H9 (cell line): Measurements from ENCODE around the gene CUEDC1. TPM values are rescaled to one million over a fixed set of nuclear protein-coding genes. Genes with fewer than 3 reads are reported as not detected.

Experiments used
- DNase-seq: peaks from one replicate; pipeline ENCODE4 v3.0.0-alpha.2; 2017
- H2AFZ ChIP-seq: one replicate; pipeline ENCODE4 v1.6.1; 2013; ENCODE audit warnings: mild to moderate bottlenecking, low read length, control low read depth, moderate library complexity
- H2AK5ac ChIP-seq: 2 replicates; pipeline ENCODE4 v1.6.1; 2013; ENCODE audit warnings: low read length, control low read depth, mixed read lengths; ENCODE audit not compliant: insufficient read length
- H2BK120ac ChIP-seq: one replicate; pipeline ENCODE4 v1.6.1; 2013; ENCODE audit warnings: low read depth, mild to moderate bottlenecking, low read length, control low read depth, inconsistent platforms; ENCODE audit not compliant: poor library complexity, severe bottlenecking
- H2BK12ac ChIP-seq: 2 replicates; pipeline ENCODE4 v1.6.1; 2013; ENCODE audit warnings: low read length, control low read depth, mixed read lengths, low read depth; ENCODE audit not compliant: insufficient read length
- H2BK15ac ChIP-seq: 2 replicates; pipeline ENCODE4 v1.6.1; 2013; ENCODE audit warnings: low read depth, low read length, control low read depth
- H2BK20ac ChIP-seq: one replicate; pipeline ENCODE4 v1.6.1; 2013; ENCODE audit warnings: low read depth, mild to moderate bottlenecking, low read length, control low read depth, inconsistent platforms; ENCODE audit not compliant: poor library complexity, severe bottlenecking
- H2BK5ac ChIP-seq: 2 replicates; pipeline ENCODE4 v1.6.1; 2013; ENCODE audit warnings: low read length, control low read depth, mixed read lengths; ENCODE audit not compliant: insufficient read length
- H3K14ac ChIP-seq: 2 replicates; pipeline ENCODE4 v1.6.1; 2013; ENCODE audit warnings: low read length, control low read depth; ENCODE audit not compliant: insufficient read depth
- H3K18ac ChIP-seq: 2 replicates; pipeline ENCODE4 v1.6.1; 2013; ENCODE audit warnings: low read depth, mild to moderate bottlenecking, mixed read lengths, low read length, control low read depth; ENCODE audit not compliant: insufficient read length
- H3K23ac ChIP-seq: 2 replicates; pipeline ENCODE4 v1.6.1; 2013; ENCODE audit warnings: low read length, control low read depth, mixed read lengths, low read depth; ENCODE audit not compliant: insufficient read length
- H3K23me2 ChIP-seq: 2 replicates; pipeline ENCODE4 v1.6.1; 2013; ENCODE audit warnings: low read depth, mild to moderate bottlenecking, mixed read lengths, low read length, control low read depth; ENCODE audit not compliant: insufficient read length, poor library complexity, severe bottlenecking
- H3K27ac ChIP-seq: 2 replicates; pipeline ENCODE4 v1.5.1; 2013; ENCODE audit warnings: low read length, control low read depth, mixed read lengths, low read depth; ENCODE audit not compliant: insufficient read length
- H3K27me3 ChIP-seq: 2 replicates; pipeline ENCODE4 v1.6.1; 2013; ENCODE audit warnings: low read length, control low read depth, inconsistent platforms; ENCODE audit not compliant: insufficient read depth
- H3K4ac ChIP-seq: 2 replicates; pipeline ENCODE4 v1.6.1; 2013; ENCODE audit warnings: low read depth, mild to moderate bottlenecking, control low read depth, inconsistent platforms, low read length, moderate library complexity
- H3K4me1 ChIP-seq: 2 replicates; pipeline ENCODE4 v1.6.1; 2013; ENCODE audit warnings: low read length, control low read depth, inconsistent platforms; ENCODE audit not compliant: insufficient read depth
- H3K4me2 ChIP-seq: 2 replicates; pipeline ENCODE4 v1.6.1; 2013; ENCODE audit warnings: low read length, control low read depth, mixed read lengths; ENCODE audit not compliant: insufficient read length, insufficient read depth
- H3K56ac ChIP-seq: 2 replicates; pipeline ENCODE4 v1.6.1; 2013; ENCODE audit warnings: low read depth, mild to moderate bottlenecking, mixed read lengths, low read length, control low read depth; ENCODE audit not compliant: insufficient read length
- H3K79me1 ChIP-seq: 2 replicates; pipeline ENCODE4 v1.6.1; 2013; ENCODE audit warnings: low read depth, mild to moderate bottlenecking, moderate library complexity, low read length, control low read depth, inconsistent platforms; ENCODE audit not compliant: insufficient read depth, poor library complexity, severe bottlenecking
- H3K79me2 ChIP-seq: 2 replicates; pipeline ENCODE4 v1.6.1; 2013; ENCODE audit warnings: low read length, control low read depth, inconsistent platforms; ENCODE audit not compliant: insufficient read depth
- H3K9ac ChIP-seq: 2 replicates; pipeline ENCODE4 v1.6.1; 2013; ENCODE audit warnings: low read length, control low read depth, mixed read lengths; ENCODE audit not compliant: insufficient read length; ENCODE audit errors: extremely low read depth
- H3K9me3 ChIP-seq: one replicate; pipeline ENCODE4 v1.6.1; 2013; ENCODE audit warnings: low read depth, low read length, inconsistent platforms; ENCODE audit not compliant: control insufficient read depth
- H3T11ph ChIP-seq: one replicate; pipeline ENCODE4 v1.6.1; 2013; ENCODE audit warnings: mild to moderate bottlenecking, low read length, control low read depth, inconsistent platforms
- H4K20me1 ChIP-seq: one replicate; pipeline ENCODE4 v1.6.1; 2013; ENCODE audit not compliant: control insufficient read depth, insufficient read length, insufficient read depth
- H4K5ac ChIP-seq: 2 replicates; pipeline ENCODE4 v1.6.1; 2013; ENCODE audit warnings: low read depth, mild to moderate bottlenecking, mixed read lengths, low read length, control low read depth; ENCODE audit not compliant: insufficient read length
- H4K8ac ChIP-seq: replicated peaks from 2 replicates; pipeline ENCODE4 v1.6.1; 2013; ENCODE audit warnings: low read length, control low read depth, mixed read lengths, low read depth; ENCODE audit not compliant: insufficient read length
- H4K91ac ChIP-seq: 2 replicates; pipeline ENCODE4 v1.6.1; 2013; ENCODE audit warnings: low read depth, mild to moderate bottlenecking, moderate library complexity, mixed read lengths, low read length, control low read depth; ENCODE audit not compliant: insufficient read length
- H3K27ac Mint-ChIP-seq, 3 experiments: 2 replicates in 2 of 3; 3 replicates in 1 of 3; pipeline ENCODE4 v1.8.0; 2020 to 2021; ENCODE audit warnings: mixed read lengths in 3 of 3, mild to moderate bottlenecking in 1 of 3, moderate library complexity in 1 of 3
- H3K27me3 Mint-ChIP-seq: 2 replicates; pipeline ENCODE4 v1.8.0; 2021; ENCODE audit warnings: low read depth, mild to moderate bottlenecking, moderate library complexity, mixed read lengths
- H3K36me3 Mint-ChIP-seq, 3 experiments: 2 replicates in 2 of 3; 3 replicates in 1 of 3; pipeline ENCODE4 v1.8.0; 2020 to 2021; ENCODE audit warnings: low read depth in 3 of 3, mixed read lengths in 3 of 3; ENCODE audit not compliant: insufficient read depth in 1 of 3
- H3K4me1 Mint-ChIP-seq, 2 experiments: 2 replicates each; pipeline ENCODE4 v1.8.0; 2020; ENCODE audit warnings: mixed read lengths in 2 of 2
- H3K4me3 Mint-ChIP-seq, 2 experiments: 2 replicates in 1 of 2; 3 replicates in 1 of 2; pipeline ENCODE4 v1.8.0; 2020 to 2021; ENCODE audit warnings: mild to moderate bottlenecking in 2 of 2, mixed read lengths in 2 of 2, moderate library complexity in 1 of 2
- H3K9me3 Mint-ChIP-seq, 2 experiments: 2 replicates in 1 of 2; 3 replicates in 1 of 2; pipeline ENCODE4 v1.8.0; 2020; ENCODE audit warnings: mild to moderate bottlenecking in 2 of 2, mixed read lengths in 2 of 2, moderate library complexity in 1 of 2
- WGBS: extraction: QIAGEN DNeasy Blood & Tissue Kit; methylation state at CpG from one replicate; pipeline ENCODE4 v1.1.7; 2013; ENCODE audit warnings: missing lambda C conversion rate, low lambda C conversion rate, mixed read lengths; ENCODE audit not compliant: insufficient read length; ENCODE audit errors: extremely low coverage; 5-methylcytosine and 5-hydroxymethylcytosine counted together
- total RNA-seq: library from RNA; stranded (reverse); gene quantifications from 2 replicates; pipeline ENCODE4 v1.2.1, GENCODE V29; 2021
- TF ChIP-seq, protein P1 (sequence below): fragments of 200-600 bp; sonication (generic); conservative IDR thresholded peaks from 3 replicates; pipeline ENCODE4 v1.8.0; 2021; ENCODE audit warnings: antibody characterized with exemption, mild to moderate bottlenecking

Gene CUEDC1
- total RNA-seq, 1 experiment from 2014 or later = 7.3 TPM

DNA sequence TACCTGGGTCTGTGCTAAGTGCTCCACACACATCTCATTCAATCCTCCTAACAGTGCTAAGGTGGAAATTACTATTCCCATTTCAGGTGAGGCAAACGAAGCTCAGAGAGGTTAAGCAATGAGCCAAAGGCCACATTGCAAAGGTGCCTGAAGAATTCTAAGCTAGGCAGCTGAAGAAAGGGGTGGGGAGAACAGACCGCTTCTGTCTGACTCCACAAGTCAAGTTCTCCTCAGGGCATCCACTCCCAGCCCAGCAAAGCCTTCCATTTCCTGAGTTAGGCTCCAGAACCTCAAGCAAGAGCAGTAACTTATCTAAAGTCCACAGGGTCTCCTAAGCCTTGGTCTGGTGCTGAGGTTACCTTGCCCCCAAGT is 78.4 kb downstream of the CUEDC1 start:
- Histone ChIP-seq H4K20me1 (peaks cover 4% of the 10 kb centered on the region), H3K14ac (no peak overlapping the region), H2BK5ac (no peak overlapping the region), H2BK15ac (no peak overlapping the region), H2BK20ac (no peak overlapping the region), H3K23me2 (peaks cover 3% of the 10 kb centered on the region), H2AK5ac (no peak overlapping the region), H3K18ac (no peak overlapping the region), H3K4me1 (peaks cover 33% of the 10 kb centered on the region), H3K79me1 (no peaks in the 10 kb centered on the region), H3K79me2 (no peaks in the 10 kb centered on the region), H4K91ac (peak overlapping the region; percentile 63), H2AFZ (no peak overlapping the region), H4K8ac (no peak overlapping the region), H3K4me2 (no peak overlapping the region), H3K27ac (no peak overlapping the region), H3K56ac (no peak overlapping the region), H3K4ac (no peak overlapping the region), H3K23ac (no peak overlapping the region), H3K9me3 (no peaks in the 10 kb centered on the region), H2BK12ac (no peak overlapping the region), H3K27me3 (no peaks in the 10 kb centered on the region; the same call in 1 of the 2 replicates), H3K9ac (no peak overlapping the region), H4K5ac (no peak overlapping the region), H3T11ph (no peak overlapping the region), H2BK120ac (no peak overlapping the region)
- Mint-ChIP-seq H3K4me1 (peaks cover 67 to 71% of the 10 kb centered on the region in 2 experiments), H3K4me3 (no peak overlapping the region), H3K36me3 (peaks cover 0 to 4% (median 2%) of the 10 kb centered on the region in 3 experiments; a peak in 1 of 7 replicates), H3K9me3 (no peaks in the 10 kb centered on the region), H3K27me3 (peaks cover 73% of the 10 kb centered on the region), H3K27ac (no peak overlapping the region)
- WGBS = no CpG with 5 or more reads among the region's 2 CpGs
- no peak for DNase-seq
- TF ChIP-seq, protein P1, sequence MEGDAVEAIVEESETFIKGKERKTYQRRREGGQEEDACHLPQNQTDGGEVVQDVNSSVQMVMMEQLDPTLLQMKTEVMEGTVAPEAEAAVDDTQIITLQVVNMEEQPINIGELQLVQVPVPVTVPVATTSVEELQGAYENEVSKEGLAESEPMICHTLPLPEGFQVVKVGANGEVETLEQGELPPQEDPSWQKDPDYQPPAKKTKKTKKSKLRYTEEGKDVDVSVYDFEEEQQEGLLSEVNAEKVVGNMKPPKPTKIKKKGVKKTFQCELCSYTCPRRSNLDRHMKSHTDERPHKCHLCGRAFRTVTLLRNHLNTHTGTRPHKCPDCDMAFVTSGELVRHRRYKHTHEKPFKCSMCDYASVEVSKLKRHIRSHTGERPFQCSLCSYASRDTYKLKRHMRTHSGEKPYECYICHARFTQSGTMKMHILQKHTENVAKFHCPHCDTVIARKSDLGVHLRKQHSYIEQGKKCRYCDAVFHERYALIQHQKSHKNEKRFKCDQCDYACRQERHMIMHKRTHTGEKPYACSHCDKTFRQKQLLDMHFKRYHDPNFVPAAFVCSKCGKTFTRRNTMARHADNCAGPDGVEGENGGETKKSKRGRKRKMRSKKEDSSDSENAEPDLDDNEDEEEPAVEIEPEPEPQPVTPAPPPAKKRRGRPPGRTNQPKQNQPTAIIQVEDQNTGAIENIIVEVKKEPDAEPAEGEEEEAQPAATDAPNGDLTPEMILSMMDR = no peak
